GM04504 (cell line): ENCODE measurements around the gene EIF6.

Source experiments
- DNase-seq: peaks from one replicate; pipeline ENCODE4 v3.0.0-alpha.2; 2012; ENCODE audit warnings: low read depth

The EIF6 gene

GRCh38 chr20:35312318-35312717, 27.7 kb upstream of the EIF6 start:
- DNase-seq = peak; percentile 85

DNA sequence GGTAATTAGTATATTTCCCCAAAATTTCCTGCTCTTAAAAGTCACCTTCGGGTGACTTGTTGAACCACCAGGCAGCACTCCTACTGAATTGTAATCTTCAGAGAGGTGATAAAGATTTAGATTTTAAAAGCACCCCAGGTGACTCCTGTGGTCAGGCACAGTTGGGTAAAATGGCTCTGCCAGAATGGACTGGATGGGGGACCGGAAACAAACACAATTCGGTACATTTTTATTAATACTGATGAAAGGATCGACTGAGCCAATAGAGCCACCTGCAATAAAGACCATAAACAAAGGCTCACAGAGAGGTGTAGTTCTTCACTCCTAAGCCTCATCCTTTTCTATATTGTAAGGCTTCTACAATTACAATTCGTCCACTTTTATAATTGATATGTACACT, 27.2 kb upstream of the EIF6 start:
- DNase-seq = no peak

DNA sequence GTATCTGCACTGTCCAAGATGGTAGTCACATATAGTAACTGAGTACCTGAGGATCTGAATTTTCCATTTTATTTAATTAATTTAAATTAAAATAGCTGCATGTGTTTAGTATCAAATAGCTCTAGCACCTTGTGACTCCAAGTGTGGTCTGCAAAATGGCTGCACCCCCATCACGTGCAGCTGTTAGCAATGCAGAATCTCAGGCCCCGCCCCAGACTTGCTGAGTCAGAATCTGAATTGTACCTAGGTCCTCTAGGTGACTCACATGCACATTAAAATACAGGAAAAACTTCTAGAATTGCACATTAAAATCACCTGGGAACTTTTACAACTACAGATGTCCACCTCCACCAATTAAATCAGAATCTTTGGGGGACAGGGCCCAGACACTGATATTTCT, 26.8 kb upstream of the EIF6 start:
- DNase-seq = no peak

- DNase-seq = peak; percentile 92
Measured at GRCh38 chr20:35307666-35308653, 23.4 kb upstream of the EIF6 start.

GRCh38 chr20:35306931-35307517, 22.5 kb upstream of the EIF6 start:
- no peak for DNase-seq

GRCh38 chr20:35305682-35306556, 21.3 kb upstream of the EIF6 start:
- peak; percentile 99 for DNase-seq

DNA sequence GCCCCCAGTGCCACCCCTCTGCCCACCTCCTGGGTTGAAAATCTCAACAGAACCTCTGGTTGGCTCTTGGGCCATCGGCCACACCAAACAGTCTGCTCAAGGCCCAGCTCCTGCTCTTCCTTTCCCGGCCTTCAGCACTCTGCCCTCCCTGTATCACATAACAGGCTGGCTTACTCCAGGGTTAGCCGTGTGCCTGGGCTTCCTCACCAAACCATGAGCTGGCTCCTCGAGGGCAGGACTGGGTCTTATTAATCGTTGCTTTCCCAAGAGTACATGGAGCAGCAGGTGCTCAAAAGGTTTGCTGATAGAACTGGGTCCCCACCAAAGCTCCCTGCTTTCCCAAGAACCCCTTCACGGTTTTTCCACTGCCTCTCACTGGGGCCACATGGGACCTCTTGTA, 20.4 kb upstream of the EIF6 start:
- DNase-seq = no peak

- no peak for DNase-seq
Measured at GRCh38 chr20:35303735-35304491, 19.3 kb upstream of the EIF6 start.

GRCh38 chr20:35303382-35303734, 18.8 kb upstream of the EIF6 start:
- DNase-seq = no peak

GRCh38 chr20:35302421-35303335, 18.1 kb upstream of the EIF6 start:
- DNase-seq = no peak

DNA sequence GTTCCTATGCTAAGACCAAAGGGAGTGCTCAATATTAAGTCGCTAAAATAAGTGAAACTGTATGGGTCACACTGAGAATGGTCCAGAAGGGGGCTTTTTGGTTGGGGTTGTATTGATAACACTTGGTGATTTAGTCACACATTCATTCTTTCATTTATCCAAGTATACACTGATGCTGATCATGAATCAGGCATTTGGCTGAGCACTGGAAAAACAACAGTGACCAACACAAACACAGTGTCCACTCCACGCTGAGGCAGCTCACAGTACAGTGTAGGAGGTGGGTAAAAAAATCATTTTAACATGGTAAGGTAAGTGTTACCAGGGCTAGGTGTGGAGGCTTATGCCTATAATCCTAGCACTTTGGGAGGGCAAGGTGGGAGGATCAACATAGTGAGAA, 16.9 kb upstream of the EIF6 start:
- no peak for DNase-seq

- no peak for DNase-seq
Measured at GRCh38 chr20:35300469-35301262, 16.1 kb upstream of the EIF6 start.

DNA sequence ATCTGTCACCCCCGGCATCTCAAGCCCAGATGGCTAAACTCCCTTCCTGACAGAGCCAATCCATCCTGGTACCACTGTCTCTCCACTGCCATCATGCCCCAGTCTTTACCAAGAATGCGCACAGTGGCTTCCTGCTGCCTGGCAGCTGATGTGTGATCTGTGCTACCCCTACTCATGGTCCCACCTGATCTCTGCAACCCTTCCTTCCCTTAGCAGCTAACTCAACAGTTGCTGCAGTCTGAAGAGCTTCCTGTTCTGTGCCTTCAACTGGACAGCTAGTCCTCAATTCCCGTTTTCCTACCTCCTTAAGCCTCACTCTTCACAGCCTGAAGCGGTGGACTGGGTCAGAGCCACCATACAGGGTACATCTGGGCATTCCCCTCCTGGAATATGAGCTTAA, 15.2 kb upstream of the EIF6 start:
- DNase-seq = no peak

DNA sequence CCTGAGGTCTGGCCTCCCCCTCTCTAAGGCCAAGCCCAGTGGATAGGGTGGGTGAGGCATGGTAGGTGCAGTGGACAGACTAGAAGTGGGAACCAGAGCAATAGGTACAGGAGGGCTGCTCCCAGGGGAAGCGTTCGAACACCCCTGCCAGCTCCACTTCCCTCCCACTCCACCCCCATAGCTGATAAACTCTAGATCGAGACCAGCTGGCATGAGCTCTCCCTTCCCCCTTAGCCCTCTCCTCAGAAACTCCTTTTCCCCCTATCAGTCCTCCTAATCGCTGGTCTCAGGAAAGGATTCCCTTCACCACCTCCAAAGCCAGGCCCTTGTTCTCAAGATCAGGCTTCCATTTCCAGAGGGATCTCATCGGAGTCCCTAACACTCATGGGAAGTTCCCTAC, 13.7 kb upstream of the EIF6 start:
- no peak for DNase-seq

GRCh38 chr20:35297740-35298139, 13.2 kb upstream of the EIF6 start:
- no peak for DNase-seq

DNA sequence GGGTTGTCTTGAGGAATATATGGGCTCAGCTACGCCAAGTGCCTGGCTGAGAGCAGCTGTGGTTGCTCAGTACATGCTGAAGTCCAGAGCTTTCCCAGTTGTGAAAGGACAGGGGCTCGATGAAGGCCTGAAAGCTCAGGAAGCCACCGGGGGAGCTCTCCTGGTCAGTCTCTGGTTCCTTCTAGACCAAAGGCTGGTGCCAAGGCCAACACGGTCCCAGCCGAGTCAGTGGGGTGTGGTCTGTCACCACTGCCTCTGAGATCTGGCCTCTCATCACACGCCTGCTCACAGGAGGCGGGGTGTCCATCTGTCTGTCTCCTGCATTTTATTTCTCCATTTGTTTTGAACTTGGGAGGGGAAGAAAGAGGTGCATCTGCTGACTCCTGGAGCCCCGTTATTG, 12.6 kb upstream of the EIF6 start:
- DNase-seq = no peak

DNA sequence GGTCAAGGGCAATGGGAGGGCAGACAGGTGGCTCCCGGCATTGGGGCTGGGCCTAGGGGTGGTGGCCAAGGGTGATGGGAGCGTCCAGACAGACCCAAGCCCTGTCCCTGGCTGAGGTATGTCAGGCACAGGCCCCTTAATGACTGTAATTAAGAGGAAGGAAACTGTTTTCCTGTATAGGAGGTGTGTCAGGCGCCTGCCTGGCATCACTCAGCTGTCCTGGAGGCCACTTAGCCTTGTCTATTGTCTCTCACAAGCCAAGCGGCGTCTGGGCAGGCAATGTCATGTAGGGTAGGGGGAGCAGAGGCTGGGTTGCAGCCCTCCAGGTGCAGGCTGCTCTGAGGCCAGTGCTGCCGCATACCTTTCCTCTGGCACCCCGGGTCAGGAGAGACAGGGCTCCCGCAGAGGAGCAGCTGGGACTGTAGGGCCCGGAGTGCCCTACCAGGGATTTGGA, 11.6 kb upstream of the EIF6 start:
- DNase-seq = no peak

DNA sequence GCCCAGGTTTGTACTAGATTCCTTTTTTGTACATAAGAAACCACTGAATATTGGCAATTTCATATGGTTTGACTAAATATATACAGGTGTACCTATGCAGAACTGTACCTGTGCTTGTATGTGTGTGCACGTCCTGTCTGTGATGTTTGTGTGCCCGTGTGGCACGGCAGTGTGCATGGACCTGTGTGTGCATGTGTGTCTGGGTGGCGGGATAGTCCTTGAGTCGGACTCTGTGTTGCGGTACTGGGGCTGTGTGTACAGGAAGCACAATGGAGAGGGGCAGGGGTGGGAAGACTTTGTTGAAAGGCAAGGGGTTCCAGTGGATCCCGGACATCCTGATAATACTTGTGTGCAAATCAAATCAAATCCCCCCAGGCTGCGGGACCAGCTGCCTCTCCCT, 11.1 kb upstream of the EIF6 start:
- DNase-seq = no peak

- no peak for DNase-seq
Measured at GRCh38 chr20:35295058-35295457, 10.5 kb upstream of the EIF6 start.

DNA sequence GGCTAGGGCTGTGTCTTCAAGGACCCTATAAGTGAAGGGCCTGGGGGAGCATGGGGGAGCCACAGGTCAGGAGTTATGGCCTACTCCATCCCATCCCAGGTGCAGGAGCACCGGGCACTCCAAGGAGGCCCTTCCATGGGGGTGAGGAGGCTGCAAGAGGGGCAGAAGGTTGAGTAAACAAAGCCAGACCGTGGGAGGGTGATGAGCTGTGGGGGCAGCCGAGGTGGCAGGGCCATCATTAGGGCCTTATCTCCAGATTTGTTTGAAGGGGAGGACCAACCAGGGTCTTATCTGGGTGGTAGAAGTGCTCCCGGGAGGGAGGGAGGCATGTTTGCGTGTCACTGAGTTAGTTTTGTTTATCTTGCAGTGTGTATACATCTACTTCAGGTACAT, 9.7 kb upstream of the EIF6 start:
- DNase-seq = no peak
